SK-N-SH (cell line): ENCODE results near the gene SLC2A9. TPM values are rescaled to one million over a fixed set of nuclear protein-coding genes. Genes with fewer than 3 reads are reported as not detected.

Source experiments
- CTCF ChIA-PET: fragments of 300-600, 350-600 bp; formaldehyde crosslinking; extraction: SDS; loops from one replicate; lab custom pipeline; 2021; lab: Yijun Ruan, JAX
- POLR2A ChIA-PET: fragments of 350-600 bp; sonication (Branson Sonifier 250); formaldehyde crosslinking; extraction: SDS; loops from one replicate; lab custom pipeline; 2020; ENCODE audit warnings: antibody characterized with exemption, inconsistent platforms; lab: Yijun Ruan, JAX
- DNase-seq: peaks from one replicate; pipeline ENCODE4 v3.0.0; 2012
- H2AFZ ChIP-seq: fragments of 200-600 bp; sonication (generic); 2 replicates; pipeline ENCODE4 v1.8.1; 2016; ENCODE audit warnings: antibody characterized with exemption, mild to moderate bottlenecking, low read depth
- H3F3A ChIP-seq: fragments of 200-600 bp; sonication (generic); replicated peaks from 2 replicates; pipeline ENCODE3; 2016; ENCODE audit warnings: antibody characterized with exemption, mild to moderate bottlenecking; ENCODE audit not compliant: insufficient read depth
- H3K27ac ChIP-seq, 2 experiments: fragments of 200-500 bp in 1 of 2; fragments of 200-600 bp in 1 of 2; sonication (Bioruptor generic) in 1 of 2; sonication (generic), shearing (Covaris generic) in 1 of 2; 2 replicates each; pipeline versions ENCODE4 v1.5.1 to v1.6.1; 2014 to 2016; ENCODE audit warnings: low read depth in 2 of 2, inconsistent platforms in 1 of 2, low read length in 1 of 2, mild to moderate bottlenecking in 1 of 2, mixed read lengths in 1 of 2
- H3K27me3 ChIP-seq: fragments of 200-600 bp; sonication (generic), shearing (Covaris generic); 2 replicates; pipeline ENCODE4 v1.6.1; 2016; ENCODE audit warnings: mixed run types; ENCODE audit not compliant: insufficient read depth
- H3K36me3 ChIP-seq, 2 experiments: fragments of 200-500 bp in 1 of 2; fragments of 200-600 bp in 1 of 2; sonication (Bioruptor generic) in 1 of 2; sonication (generic) in 1 of 2; replicated peaks in 1 of 2; 2 replicates each; pipeline versions ENCODE3 to v1.5.1; 2014 to 2016; ENCODE audit warnings: low read length in 1 of 2, mild to moderate bottlenecking in 1 of 2; ENCODE audit not compliant: insufficient read depth in 2 of 2, control insufficient read depth in 1 of 2
- H3K4me1 ChIP-seq, 2 experiments: fragments of 200-500 bp in 1 of 2; fragments of 200-600 bp in 1 of 2; sonication (Bioruptor generic) in 1 of 2; sonication (generic), shearing (Covaris generic) in 1 of 2; 2 replicates each; pipeline versions ENCODE4 v1.5.1 to v1.6.1; 2014 to 2016; ENCODE audit warnings: low read depth in 1 of 2, low read length in 1 of 2, mixed run types in 1 of 2; ENCODE audit not compliant: insufficient read depth in 2 of 2, control insufficient read depth in 1 of 2
- H3K4me2 ChIP-seq: fragments of 200-600 bp; sonication (generic), shearing (Covaris generic); 2 replicates; pipeline ENCODE4 v1.6.1; 2017; ENCODE audit warnings: mixed run types
- H3K4me3 ChIP-seq, 2 experiments: fragments of 200-500 bp in 1 of 2; fragments of 200-600 bp in 1 of 2; sonication (Bioruptor generic) in 1 of 2; sonication (generic), shearing (Covaris generic) in 1 of 2; 2 replicates each; pipeline versions ENCODE4 v1.5.1 to v1.8.1; 2014 to 2016; ENCODE audit warnings: low read depth in 2 of 2, inconsistent platforms in 1 of 2, low read length in 1 of 2, mild to moderate bottlenecking in 1 of 2, mixed read lengths in 1 of 2, moderate library complexity in 1 of 2
- H3K79me2 ChIP-seq: fragments of 200-600 bp; sonication (generic); 2 replicates; pipeline ENCODE4 v1.8.1; 2017; ENCODE audit warnings: mild to moderate bottlenecking; ENCODE audit not compliant: insufficient read depth
- H3K9ac ChIP-seq: fragments of 200-600 bp; sonication (generic); 2 replicates; pipeline ENCODE4 v1.6.1; 2017; ENCODE audit warnings: mixed run types
- H3K9me2 ChIP-seq: fragments of 200-600 bp; sonication (generic); 2 replicates; pipeline ENCODE4 v1.6.1; 2017; ENCODE audit warnings: mixed run types
- H3K9me3 ChIP-seq: fragments of 200-600 bp; sonication (generic); 2 replicates; pipeline ENCODE4 v1.6.1; 2017; ENCODE audit warnings: mixed run types, mild to moderate bottlenecking, moderate library complexity
- H4K20me1 ChIP-seq: fragments of 200-600 bp; sonication (generic); 2 replicates; pipeline ENCODE4 v1.6.1; 2017; ENCODE audit warnings: mild to moderate bottlenecking, mixed run types; ENCODE audit not compliant: insufficient read depth
- ELF1 ChIP-seq: IDR thresholded peaks from 2 replicates; pipeline ENCODE4 v1.4.0; 2012
- EP300 ChIP-seq, 2 experiments: IDR thresholded peaks; 2 replicates each; pipeline versions ENCODE4 v1.4.0 to v1.6.1; 2012; ENCODE audit warnings: borderline replicate concordance in 1 of 2, low read depth in 1 of 2, low read length in 1 of 2
- EZH2phosphoT487 ChIP-seq: fragments of 200-600 bp; sonication (generic); IDR thresholded peaks from 2 replicates; pipeline ENCODE4 v1.6.1; 2017; ENCODE audit warnings: low read depth, mixed run types, mild to moderate bottlenecking, antibody characterized with exemption, moderate library complexity, borderline replicate concordance
- GATA2 ChIP-seq: sonication (generic); formaldehyde crosslinking; IDR thresholded peaks from 2 replicates; pipeline ENCODE4 v1.5.0; 2020; ENCODE audit warnings: mild to moderate bottlenecking, missing genetic modification reagents
- JUND ChIP-seq: IDR thresholded peaks from 2 replicates; pipeline ENCODE4 v1.4.0; 2012
- MXI1 ChIP-seq: IDR thresholded peaks from 2 replicates; pipeline ENCODE4 v1.6.1; 2012; ENCODE audit warnings: mild to moderate bottlenecking, low read depth, low read length, improper control_type of control experiment
- NFIC ChIP-seq: IDR thresholded peaks from 2 replicates; pipeline ENCODE4 v1.4.0; 2012; ENCODE audit warnings: borderline replicate concordance
- POLR2AphosphoS5 ChIP-seq: IDR thresholded peaks from 2 replicates; pipeline ENCODE4 v1.6.1; 2012; ENCODE audit warnings: low read depth, low read length
- RAD21 ChIP-seq: IDR thresholded peaks from 2 replicates; pipeline ENCODE4 v1.6.1; 2012; ENCODE audit warnings: mild to moderate bottlenecking, low read length
- RCOR1 ChIP-seq: fragments of 150-350 bp; IDR thresholded peaks from 2 replicates; pipeline ENCODE4 v1.6.1; 2017; ENCODE audit warnings: antibody characterized with exemption, low read length
- REST ChIP-seq: IDR thresholded peaks from 2 replicates; pipeline ENCODE4 v1.6.1; 2012; ENCODE audit warnings: mild to moderate bottlenecking, low read depth, low read length, moderate library complexity
- SIN3A ChIP-seq: IDR thresholded peaks from 2 replicates; pipeline ENCODE4 v1.6.1; 2012; ENCODE audit warnings: low read depth, mild to moderate bottlenecking, low read length, moderate library complexity, borderline replicate concordance
- TAF1 ChIP-seq: IDR thresholded peaks from 2 replicates; pipeline ENCODE4 v1.6.1; 2012; ENCODE audit warnings: low read depth, mild to moderate bottlenecking, low read length, moderate library complexity, borderline replicate concordance
- TCF12 ChIP-seq: IDR thresholded peaks from 2 replicates; pipeline ENCODE4 v1.4.0; 2012
- TEAD4 ChIP-seq: IDR thresholded peaks from 2 replicates; pipeline ENCODE4 v1.4.0; 2012; ENCODE audit warnings: mild to moderate bottlenecking, borderline replicate concordance; ENCODE audit not compliant: insufficient read depth
- USF2 ChIP-seq: fragments of 150-350 bp; IDR thresholded peaks from 2 replicates; pipeline ENCODE4 v1.6.1; 2017; ENCODE audit warnings: antibody characterized with exemption, low read length, low read depth, borderline replicate concordance
- YY1 ChIP-seq: IDR thresholded peaks from 2 replicates; pipeline ENCODE4 v1.4.0; 2012; ENCODE audit warnings: low read depth, mild to moderate bottlenecking
- ZBTB33 ChIP-seq: IDR thresholded peaks from 2 replicates; pipeline ENCODE4 v1.4.0; 2012; ENCODE audit warnings: low read depth, borderline replicate concordance
- WGBS: methylation state at CpG from one replicate; pipeline ENCODE4 v1.1.6; 2017; ENCODE audit warnings: low lambda C conversion rate; 5-methylcytosine and 5-hydroxymethylcytosine counted together
- polyA plus RNA-seq, 3 experiments: library from polyadenylated mRNA; depleted of rRNA; stranded (reverse); fragments of >200 nt; gene quantifications; 2 replicates each; pipeline ENCODE4 v1.2.3, GENCODE V29; 2012

SLC2A9 gene
- polyA plus RNA-seq, 1 of the 3 experiments (the other 2 are of a cell fraction): not detected

GRCh38 chr4:9924750-9925149 is 96.5 kb downstream of the SLC2A9 start:
- 15% methylated on average over 4 of the region's 4 CpGs for WGBS
- Histone ChIP-seq H3K36me3 (no peaks in the 10 kb centered on the region), H3K9me2 (no peaks in the 10 kb centered on the region), H3K4me2 (no peak overlapping the region), H3K9me3 (no peaks in the 10 kb centered on the region), H3F3A (no peaks in the 10 kb centered on the region), H3K79me2 (no peaks in the 10 kb centered on the region), H2AFZ (no peak overlapping the region), H3K27ac (no peak overlapping the region), H3K4me3 (no peak overlapping the region), H3K9ac (no peak overlapping the region), H4K20me1 (no peaks in the 10 kb centered on the region), H3K27me3 (no peaks in the 10 kb centered on the region), H3K4me1 (no peaks in the 10 kb centered on the region; a peak in 1 of 4 replicates)
- POLR2A ChIA-PET: no interaction called here
- CTCF ChIA-PET: interaction anchor here (1.1 to 1.6 kb wide), 2 partner anchors 30 to 90 kb away, joined by 3 to 5 read pairs; no protein-coding TSS in a partner anchor
- TF ChIP-seq EP300 (IDR thresholded peaks at IDR 0.05; ENCODE audit: borderline replicate concordance in 1 of 2, low read depth in 1 of 2, low read length in 1 of 2) (no peak), YY1 (no peak), ZBTB33 (no peak), SIN3A (no peak), POLR2AphosphoS5 (no peak), REST (no peak), TEAD4 (no peak), JUND (no peak), MXI1 (no peak)
- DNase-seq: no peak

GRCh38 chr4:9923195-9923812 is 98.0 kb downstream of the SLC2A9 start:
- H3K36me3 ChIP-seq: no peaks in the 10 kb centered on the region
- 32% methylated on average over 12 of the region's 12 CpGs for WGBS
- H3K4me3 ChIP-seq: no peak overlapping the region
- H3K27me3 ChIP-seq: no peaks in the 10 kb centered on the region
- H3K9ac ChIP-seq: no peak overlapping the region
- H3F3A ChIP-seq: no peaks in the 10 kb centered on the region
- POLR2A ChIA-PET: no interaction called here
- H3K79me2 ChIP-seq: no peaks in the 10 kb centered on the region
- H2AFZ ChIP-seq: no peak overlapping the region
- no peak overlapping the region for H3K4me2 ChIP-seq
- H3K9me3 ChIP-seq: no peaks in the 10 kb centered on the region
- H4K20me1 ChIP-seq: no peaks in the 10 kb centered on the region
- H3K4me1 ChIP-seq: no peaks in the 10 kb centered on the region; a peak in 1 of 4 replicates
- no peak for DNase-seq
- no peaks in the 10 kb centered on the region for H3K9me2 ChIP-seq
- CTCF ChIA-PET: interaction anchor here (1.1 to 1.6 kb wide), 3 partner anchors 10 to 92 kb away, joined by 3 to 5 read pairs (median 4); no protein-coding TSS in a partner anchor
- H3K27ac ChIP-seq: no peak overlapping the region
- TF ChIP-seq RAD21: no peak
- no peak for TF ChIP-seq USF2
- TF ChIP-seq TEAD4: no peak
- TF ChIP-seq EZH2phosphoT487: no peak
- no peak for TF ChIP-seq ZBTB33
- no peak for TF ChIP-seq NFIC
- TF ChIP-seq GATA2 (CRISPR knock-in tag): no peak
- TF ChIP-seq RCOR1: no peak
- TF ChIP-seq TCF12: no peak
- no peak for TF ChIP-seq TAF1
- no peak for TF ChIP-seq ELF1
- no peak for TF ChIP-seq JUND
